LNCAP (cell line): Measurements from ENCODE around the gene SCAMP5.

Experiments
- CTCF ChIP-seq: fragments of 450-650 bp; IDR thresholded peaks from 2 replicates; pipeline ENCODE4 v1.5.1; 2017; ENCODE audit warnings: mild to moderate bottlenecking

Gene SCAMP5

DNA sequence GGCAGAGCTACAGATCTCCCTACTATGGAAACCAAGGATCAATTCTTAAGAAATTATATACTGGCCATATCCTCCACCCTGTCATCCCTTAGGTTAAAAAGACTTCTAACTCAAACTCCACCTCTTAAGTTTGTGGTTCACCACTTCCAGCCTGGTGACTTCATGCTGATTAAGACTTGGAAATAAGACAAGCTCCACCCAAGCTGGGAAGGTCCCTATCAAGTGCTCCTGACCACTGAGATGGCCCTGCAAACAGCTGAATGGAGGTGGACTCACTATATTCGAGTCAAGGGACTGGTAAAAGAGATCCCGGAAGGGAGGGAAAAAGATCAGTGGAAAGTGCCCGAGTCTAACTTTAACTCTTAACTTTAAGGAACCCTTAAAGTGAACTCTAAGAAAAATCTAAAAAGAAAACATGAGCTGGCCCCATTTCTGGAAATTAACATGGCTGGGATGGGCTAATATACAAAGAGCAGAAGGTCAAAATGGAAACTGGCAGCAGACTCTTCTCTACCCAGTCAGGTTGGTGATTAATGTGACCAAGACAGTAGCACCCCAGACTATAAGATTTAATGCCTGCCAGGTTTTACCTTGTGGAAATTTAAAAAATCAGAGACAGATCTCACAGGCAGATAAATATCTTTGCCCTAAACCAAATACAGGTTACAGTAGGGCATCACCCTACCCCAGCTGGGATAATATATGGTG, 71.9 kb downstream of the SCAMP5 start:
- no peak for TF ChIP-seq CTCF

GRCh38 chr15:75068748-75069147, 73.4 kb downstream of the SCAMP5 start:
- no peak for TF ChIP-seq CTCF

GRCh38 chr15:75069301-75069925, 74.0 kb downstream of the SCAMP5 start:
- no peak for TF ChIP-seq CTCF

GRCh38 chr15:75070674-75071073, 75.3 kb downstream of the SCAMP5 start:
- TF ChIP-seq CTCF = no peak
